NAMALWA (cell line): ENCODE measurements around the gene PARP15.
A peak's percentile ranks its signal among the peaks of the same experiment; 100 is the strongest.

ENCODE experiments used
- DNase-seq: peaks from one replicate; pipeline ENCODE4 v3.0.0-alpha.2; 2015; ENCODE audit warnings: low spot score

PARP15 gene

DNA sequence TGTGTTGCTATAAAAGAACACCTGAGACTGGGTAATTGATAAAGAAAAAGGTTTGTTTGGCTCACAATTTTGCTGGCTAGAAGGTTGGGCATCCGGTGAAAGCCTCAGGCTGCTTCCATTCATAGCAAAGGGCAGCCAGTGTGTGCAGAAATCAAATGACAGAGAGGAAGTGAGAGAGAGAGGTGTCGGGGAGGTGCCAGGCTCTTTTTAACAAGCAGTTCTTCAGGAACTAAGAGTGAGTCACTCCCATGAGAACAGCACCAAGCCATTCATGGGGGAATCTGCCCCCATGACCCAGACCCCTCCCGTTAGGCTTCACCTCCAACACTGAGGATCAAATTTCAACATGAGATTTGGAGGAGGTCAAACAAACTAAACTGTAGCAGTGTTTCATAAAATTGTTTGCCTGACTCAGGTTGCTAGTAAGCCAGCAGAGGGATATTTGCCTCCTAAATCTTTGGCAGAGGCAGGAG, 4.5 kb upstream of the PARP15 start:
- DNase-seq: peak; percentile 31

- peak; percentile 91 for DNase-seq
Observed at GRCh38 chr3:122576174-122576940, 1.1 kb upstream of the PARP15 start.

- no peak for DNase-seq
Observed at GRCh38 chr3:122578069-122578740, 755 bp downstream of the PARP15 start.

GRCh38 chr3:122580470-122580869, 3.0 kb downstream of the PARP15 start:
- no peak for DNase-seq

- DNase-seq: no peak
Observed at GRCh38 chr3:122581622-122582021, 4.2 kb downstream of the PARP15 start.

DNA sequence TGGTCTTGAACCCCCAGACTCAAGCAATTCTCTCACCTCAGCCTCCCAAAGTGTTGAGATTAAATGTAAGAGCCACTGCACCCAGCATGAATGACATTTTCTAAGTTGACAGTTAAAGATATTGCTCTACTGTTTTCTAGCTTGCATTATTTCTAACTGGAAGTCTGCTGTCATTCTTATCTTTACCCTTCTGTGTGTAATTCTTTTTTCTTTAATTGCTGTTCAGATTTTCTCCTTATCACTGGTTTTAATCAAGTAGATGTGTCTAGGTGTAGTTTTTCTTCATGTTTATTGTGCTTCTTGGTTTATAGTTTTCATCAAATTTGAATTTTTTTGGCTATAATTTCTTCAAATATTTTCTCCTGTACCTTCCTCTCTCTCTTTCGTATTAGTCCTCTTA, 4.9 kb downstream of the PARP15 start:
- no peak for DNase-seq

GRCh38 chr3:122586098-122586497, 8.6 kb downstream of the PARP15 start:
- no peak for DNase-seq

- no peak for DNase-seq
Observed at GRCh38 chr3:122586773-122587485, 9.5 kb downstream of the PARP15 start.

GRCh38 chr3:122587572-122587971, 10.1 kb downstream of the PARP15 start:
- DNase-seq: no peak

- no peak for DNase-seq
Observed at GRCh38 chr3:122589297-122589696, 11.8 kb downstream of the PARP15 start.

DNA sequence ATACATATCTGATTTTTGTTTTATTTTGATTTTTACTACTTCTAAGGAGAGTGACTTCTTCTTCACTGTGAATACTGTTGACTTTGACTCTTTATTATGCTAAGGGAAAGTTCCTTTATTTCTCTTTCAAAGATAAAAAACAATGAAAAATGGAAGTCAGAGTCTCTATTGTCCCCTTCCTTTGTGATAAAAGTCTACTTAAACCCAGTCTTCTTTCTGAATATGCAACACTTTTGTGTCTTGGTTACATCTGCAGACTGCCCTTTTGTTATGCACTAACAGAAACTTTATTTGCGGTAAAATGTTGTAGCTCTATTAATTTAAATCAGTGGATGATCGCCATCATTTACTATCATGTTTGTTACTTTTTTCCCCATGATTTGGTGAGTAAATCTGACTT, 13.2 kb downstream of the PARP15 start:
- no peak for DNase-seq

GRCh38 chr3:122594025-122594424, 16.6 kb downstream of the PARP15 start:
- DNase-seq: no peak

DNA sequence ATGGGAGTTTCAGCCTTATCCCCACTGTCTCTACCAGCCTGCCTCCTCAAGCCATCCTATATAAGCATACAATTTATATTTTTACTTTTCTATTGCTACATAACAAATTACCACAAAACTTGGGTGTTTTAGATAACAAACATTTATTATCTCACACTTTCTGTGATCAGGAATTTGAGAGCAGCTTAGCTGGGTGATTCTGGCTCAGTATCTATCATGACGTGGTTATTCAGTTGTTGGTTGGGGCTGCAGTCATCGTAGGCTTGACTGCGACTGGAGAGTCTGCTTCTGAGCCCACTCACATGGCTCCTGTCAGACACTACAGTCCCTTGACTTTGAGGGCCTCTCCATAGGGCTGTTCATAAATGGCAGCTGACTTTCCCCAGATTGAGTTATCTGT, 20.7 kb downstream of the PARP15 start:
- DNase-seq: no peak

DNA sequence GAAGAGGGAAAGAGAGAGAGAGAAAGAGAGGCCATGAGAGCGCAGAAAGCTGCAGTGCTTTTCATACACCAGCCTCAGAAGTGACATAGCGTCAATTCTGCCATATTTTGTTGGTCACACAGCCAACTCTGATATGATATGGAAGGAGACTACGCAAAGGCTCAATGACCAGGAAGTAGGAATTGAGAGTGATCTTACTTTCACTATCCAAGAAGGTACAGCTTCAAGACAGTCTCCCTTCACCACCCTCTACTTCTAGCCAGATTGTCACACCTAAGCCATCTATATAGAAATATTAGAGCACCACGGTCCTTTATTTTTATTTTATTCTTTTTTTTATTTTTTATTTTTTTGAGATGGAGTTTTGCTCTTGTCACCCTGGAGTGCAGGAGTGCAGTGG, 21.1 kb downstream of the PARP15 start:
- no peak for DNase-seq

DNA sequence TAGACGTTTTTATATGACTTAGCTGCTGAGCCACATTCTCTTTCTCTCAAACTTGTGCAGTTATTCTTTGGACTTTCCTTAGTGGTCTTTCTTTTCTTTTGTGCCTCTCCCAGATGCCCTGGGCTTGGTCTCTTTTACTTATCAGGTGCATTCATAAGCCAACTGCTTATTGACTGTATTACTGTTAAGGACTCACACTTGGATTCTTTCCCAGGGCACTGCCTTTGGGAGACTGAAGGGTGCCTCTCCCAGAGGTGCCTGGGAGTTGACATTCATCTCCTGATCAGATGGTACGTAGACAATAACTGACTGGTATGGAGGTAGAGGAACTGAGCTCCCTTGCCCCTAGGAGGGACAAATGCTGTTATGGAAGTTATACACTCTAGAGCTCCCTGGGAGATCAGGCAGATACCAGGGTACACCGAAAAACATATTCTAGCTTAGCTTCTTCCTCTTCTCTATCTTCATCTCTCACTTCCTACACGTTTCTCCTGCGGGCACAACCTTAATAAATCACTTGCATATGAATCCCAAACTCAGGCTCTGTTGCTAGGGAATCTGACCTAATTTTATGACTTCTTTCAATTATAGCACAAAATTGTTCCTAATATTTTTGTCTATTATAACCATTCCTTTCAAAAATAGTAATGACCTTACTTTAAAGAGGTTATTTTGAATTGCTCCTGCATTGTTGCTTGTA, 24.7 kb downstream of the PARP15 start:
- no peak for DNase-seq

DNA sequence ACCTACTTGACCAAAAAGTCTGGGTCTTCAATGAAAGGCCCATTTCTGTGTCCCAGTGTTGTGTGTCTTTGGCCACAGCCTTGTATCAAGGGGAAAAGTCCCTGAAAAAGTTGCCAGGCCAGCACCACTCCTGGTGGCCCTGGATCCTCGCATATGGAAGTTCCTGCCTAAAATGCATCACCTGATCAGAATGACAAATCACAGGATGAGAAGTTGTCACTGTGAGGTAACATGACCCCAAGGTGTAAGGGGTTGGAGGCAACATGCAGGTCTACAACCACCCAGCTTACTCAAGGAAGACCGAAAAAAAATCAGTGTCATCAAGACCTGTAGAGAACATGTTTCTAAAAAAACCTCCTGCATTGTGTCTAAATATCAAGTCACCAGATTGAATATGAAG, 25.6 kb downstream of the PARP15 start:
- no peak for DNase-seq

- no peak for DNase-seq
Observed at GRCh38 chr3:122606330-122606729, 28.9 kb downstream of the PARP15 start.

GRCh38 chr3:122608916-122609315, 31.5 kb downstream of the PARP15 start:
- DNase-seq: no peak

- no peak for DNase-seq
Observed at GRCh38 chr3:122609798-122610559, 32.5 kb downstream of the PARP15 start.

DNA sequence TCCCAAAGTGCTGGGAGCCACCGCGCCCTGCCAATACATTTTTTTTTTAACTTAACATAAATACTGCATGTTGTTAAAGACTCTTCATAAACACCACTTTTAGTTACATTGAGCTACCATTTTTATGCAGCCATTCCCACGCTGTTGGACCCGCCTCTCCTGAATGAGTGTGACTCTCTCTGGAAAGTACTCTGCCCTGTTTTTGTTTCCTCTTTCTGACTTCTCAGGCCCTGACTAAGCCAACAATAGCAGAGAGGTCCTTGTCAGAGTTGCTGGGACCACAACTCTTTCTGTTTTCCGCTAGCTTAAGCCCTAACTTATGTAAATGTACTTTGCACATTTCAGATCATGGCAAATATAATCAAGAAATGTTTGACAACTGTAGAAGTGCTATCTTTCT, 35.2 kb downstream of the PARP15 start:
- no peak for DNase-seq

GRCh38 chr3:122615303-122615702, 37.9 kb downstream of the PARP15 start:
- DNase-seq: no peak

DNA sequence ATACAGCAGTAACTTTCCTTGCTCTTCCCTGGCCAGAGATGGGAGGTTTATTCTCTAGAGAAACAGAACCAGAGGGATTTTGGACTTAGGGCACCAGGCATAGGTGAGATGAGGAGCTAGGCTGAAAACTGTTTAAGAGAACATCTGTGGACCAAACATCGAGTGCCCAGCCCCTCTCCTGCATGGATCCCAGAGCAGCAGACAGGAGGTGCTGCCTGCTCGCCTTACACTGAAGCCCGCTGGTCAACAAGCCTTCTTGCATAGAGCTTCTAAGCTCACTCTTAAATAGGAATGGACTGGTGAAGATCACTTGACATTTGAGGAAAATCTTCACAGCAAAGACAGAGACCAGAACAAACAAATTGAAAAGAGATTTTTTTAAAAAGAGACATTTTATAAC, 41.2 kb downstream of the PARP15 start:
- no peak for DNase-seq
